Hepatocyte (in vitro differentiated cells): Measurements from ENCODE around the gene PRR36.
A peak's percentile ranks its signal among the peaks of the same experiment; 100 is the strongest.

Experiments
- CTCF ChIP-seq: fragments of 200-600 bp; sonication (generic); IDR thresholded peaks from 2 replicates; pipeline ENCODE4 v1.5.1; 2016; ENCODE audit warnings: antibody characterized with exemption, mild to moderate bottlenecking; ENCODE audit not compliant: poor library complexity
- EZH2 ChIP-seq: fragments of 200-600 bp; sonication (generic); IDR thresholded peaks from 2 replicates; pipeline ENCODE4 v1.6.1; 2016; ENCODE audit warnings: antibody characterized with exemption, mild to moderate bottlenecking, borderline replicate concordance
- EZH2phosphoT487 ChIP-seq: fragments of 200-600 bp; sonication (generic); IDR thresholded peaks from one replicate; pipeline ENCODE4 v1.6.1; 2018; ENCODE audit warnings: antibody characterized with exemption, mild to moderate bottlenecking, low read depth, moderate library complexity; ENCODE audit not compliant: unreplicated experiment, severe bottlenecking

- TF ChIP-seq CTCF, result no peak
- TF ChIP-seq EZH2phosphoT487, result no peak
- TF ChIP-seq EZH2, result peak; percentile 74
Observed at GRCh38 chr19:7874076-7874896, at the start of gene PRR36.
